Measurements from ENCODE around the gene COX7A2L.

DNA sequence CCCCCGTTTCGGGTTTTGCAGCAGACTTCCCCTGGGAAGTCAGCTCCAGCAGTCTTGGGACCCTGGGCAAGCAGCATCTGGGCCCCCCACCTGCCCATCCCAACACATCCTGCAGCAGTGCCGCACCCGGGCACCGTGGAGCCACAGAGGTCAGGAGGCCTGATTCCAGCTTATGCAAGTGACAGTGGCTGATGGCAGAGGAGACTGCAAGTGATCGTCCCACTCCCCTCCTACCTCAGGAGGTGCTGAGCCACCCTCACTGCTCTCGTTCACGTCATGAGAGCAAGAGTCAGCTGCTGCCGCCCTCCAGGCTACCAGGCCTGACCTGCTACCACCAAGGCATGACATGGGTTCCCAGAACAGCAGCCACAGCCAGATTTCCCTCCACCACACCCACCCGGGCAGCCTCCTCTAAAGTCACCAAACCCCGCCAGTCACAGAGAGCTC is 18.2 kb downstream of the COX7A2L start:
- TF ChIP-seq, protein P1, sequence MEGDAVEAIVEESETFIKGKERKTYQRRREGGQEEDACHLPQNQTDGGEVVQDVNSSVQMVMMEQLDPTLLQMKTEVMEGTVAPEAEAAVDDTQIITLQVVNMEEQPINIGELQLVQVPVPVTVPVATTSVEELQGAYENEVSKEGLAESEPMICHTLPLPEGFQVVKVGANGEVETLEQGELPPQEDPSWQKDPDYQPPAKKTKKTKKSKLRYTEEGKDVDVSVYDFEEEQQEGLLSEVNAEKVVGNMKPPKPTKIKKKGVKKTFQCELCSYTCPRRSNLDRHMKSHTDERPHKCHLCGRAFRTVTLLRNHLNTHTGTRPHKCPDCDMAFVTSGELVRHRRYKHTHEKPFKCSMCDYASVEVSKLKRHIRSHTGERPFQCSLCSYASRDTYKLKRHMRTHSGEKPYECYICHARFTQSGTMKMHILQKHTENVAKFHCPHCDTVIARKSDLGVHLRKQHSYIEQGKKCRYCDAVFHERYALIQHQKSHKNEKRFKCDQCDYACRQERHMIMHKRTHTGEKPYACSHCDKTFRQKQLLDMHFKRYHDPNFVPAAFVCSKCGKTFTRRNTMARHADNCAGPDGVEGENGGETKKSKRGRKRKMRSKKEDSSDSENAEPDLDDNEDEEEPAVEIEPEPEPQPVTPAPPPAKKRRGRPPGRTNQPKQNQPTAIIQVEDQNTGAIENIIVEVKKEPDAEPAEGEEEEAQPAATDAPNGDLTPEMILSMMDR (IDR thresholded peaks at IDR 0.05), result no peak
- TF ChIP-seq POLR2A (IDR thresholded peaks at IDR 0.05) (no peak), POLR2AphosphoS5 (IDR thresholded peaks at IDR 0.05) (no peak)

Data from breast epithelium (tissue), 3 donors.